Osteocyte (in vitro differentiated cells): ENCODE data around the gene PPP4R2. TPM values are rescaled to one million over a fixed set of nuclear protein-coding genes. Genes with fewer than 3 reads are reported as not detected.

Experiments
- DNase-seq: peaks from one replicate; pipeline ENCODE4 v3.0.0; 2021; ENCODE audit warnings: mixed read lengths; ENCODE audit not compliant: unreplicated experiment; ENCODE audit errors: extremely low spot score
- H3K27ac Mint-ChIP-seq: one replicate; pipeline ENCODE4 v1.8.0; 2021; ENCODE audit warnings: mild to moderate bottlenecking, mixed read lengths; ENCODE audit not compliant: unreplicated experiment
- H3K27me3 Mint-ChIP-seq: one replicate; pipeline ENCODE4 v1.8.0; 2021; ENCODE audit warnings: mixed read lengths; ENCODE audit not compliant: unreplicated experiment
- H3K36me3 Mint-ChIP-seq: one replicate; pipeline ENCODE4 v1.8.0; 2021; ENCODE audit warnings: mixed read lengths; ENCODE audit not compliant: unreplicated experiment
- H3K4me1 Mint-ChIP-seq: one replicate; pipeline ENCODE4 v1.8.0; 2021; ENCODE audit warnings: mixed read lengths; ENCODE audit not compliant: unreplicated experiment
- H3K4me3 Mint-ChIP-seq: one replicate; pipeline ENCODE4 v1.8.0; 2021; ENCODE audit warnings: mild to moderate bottlenecking, moderate library complexity, mixed read lengths; ENCODE audit not compliant: unreplicated experiment
- H3K9me3 Mint-ChIP-seq: one replicate; pipeline ENCODE4 v1.8.0; 2021; ENCODE audit warnings: mixed read lengths; ENCODE audit not compliant: unreplicated experiment
- CTCF ChIP-seq: fragments of 200-600 bp; sonication (generic); IDR thresholded peaks from 2 replicates; pipeline ENCODE4 v1.5.0; 2021; ENCODE audit warnings: antibody characterized with exemption, mild to moderate bottlenecking, moderate library complexity
- total RNA-seq: library from RNA; stranded (reverse); gene quantifications from 2 replicates; pipeline ENCODE4 v1.2.1, GENCODE V29; 2021

PPP4R2 gene
- total RNA-seq, 1 donor from 2014 or later = 61.6 TPM

DNA sequence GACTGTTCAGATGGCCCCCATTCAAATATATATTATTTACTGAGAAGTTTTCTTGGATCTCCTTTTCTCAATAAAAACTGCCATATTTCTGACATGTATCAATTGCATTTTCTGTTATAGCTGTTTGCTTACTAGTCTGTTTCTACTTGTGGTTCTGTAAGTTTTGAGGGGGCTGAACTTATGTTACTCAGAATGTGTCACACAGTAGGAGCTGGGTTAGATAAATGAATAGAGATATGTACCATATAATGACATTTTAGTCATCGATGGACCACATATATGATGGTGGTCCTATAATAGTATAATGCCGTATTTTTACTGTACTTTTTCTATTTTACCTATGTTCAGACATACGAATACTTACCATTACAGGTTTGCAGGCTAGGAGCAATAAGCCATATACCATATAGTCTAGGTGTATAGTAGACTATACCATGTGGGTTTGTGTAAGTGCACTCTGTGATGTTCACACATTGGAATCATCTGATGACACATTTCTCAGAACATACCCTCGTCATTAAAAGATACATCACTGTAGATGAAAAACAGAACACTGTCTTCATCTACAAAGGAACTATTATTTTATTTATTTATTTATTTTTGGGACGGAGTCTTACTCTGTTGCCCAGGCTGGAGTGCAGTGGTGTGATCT is 22.3 kb downstream of the PPP4R2 start:
- no peak overlapping the region for H3K27ac Mint-ChIP-seq
- peaks cover 23% of the 10 kb centered on the region for H3K4me1 Mint-ChIP-seq
- no peak overlapping the region for H3K4me3 Mint-ChIP-seq
- no peaks in the 10 kb centered on the region for H3K9me3 Mint-ChIP-seq
- TF ChIP-seq CTCF = no peak
- peaks cover 10% of the 10 kb centered on the region for H3K36me3 Mint-ChIP-seq
- no peak for DNase-seq
- H3K27me3 Mint-ChIP-seq = no peaks in the 10 kb centered on the region

DNA sequence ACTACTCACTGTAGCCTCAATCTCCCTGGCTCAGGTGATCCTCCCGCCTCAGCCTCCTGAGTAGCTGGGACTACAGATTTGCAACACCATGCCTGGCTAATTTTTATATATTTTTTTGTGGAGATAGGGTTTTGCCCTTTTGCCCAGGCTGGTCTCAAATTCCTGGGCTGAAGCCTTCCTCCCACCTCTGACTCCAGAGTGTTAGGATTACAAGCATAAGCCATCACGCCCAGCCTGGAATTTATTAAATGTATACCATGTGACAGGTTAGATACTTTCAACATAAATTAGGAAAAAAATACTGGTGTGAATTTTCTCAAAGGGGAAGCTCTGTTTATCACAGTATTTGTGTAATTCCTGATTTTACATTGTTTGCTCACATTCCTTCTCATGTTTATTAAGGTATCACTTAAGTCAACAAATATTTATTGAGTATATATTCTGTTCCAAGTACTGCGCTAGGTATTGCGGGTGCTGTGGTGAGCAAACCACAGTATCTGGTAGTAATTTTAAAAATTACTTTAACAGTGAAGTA is 24.8 kb downstream of the PPP4R2 start:
- no peak for DNase-seq
- Mint-ChIP-seq H3K27ac (no peak overlapping the region), H3K9me3 (no peaks in the 10 kb centered on the region), H3K4me3 (no peak overlapping the region), H3K27me3 (no peaks in the 10 kb centered on the region), H3K4me1 (peaks cover 43% of the 10 kb centered on the region), H3K36me3 (peaks cover 8% of the 10 kb centered on the region)
- no peak for TF ChIP-seq CTCF

DNA sequence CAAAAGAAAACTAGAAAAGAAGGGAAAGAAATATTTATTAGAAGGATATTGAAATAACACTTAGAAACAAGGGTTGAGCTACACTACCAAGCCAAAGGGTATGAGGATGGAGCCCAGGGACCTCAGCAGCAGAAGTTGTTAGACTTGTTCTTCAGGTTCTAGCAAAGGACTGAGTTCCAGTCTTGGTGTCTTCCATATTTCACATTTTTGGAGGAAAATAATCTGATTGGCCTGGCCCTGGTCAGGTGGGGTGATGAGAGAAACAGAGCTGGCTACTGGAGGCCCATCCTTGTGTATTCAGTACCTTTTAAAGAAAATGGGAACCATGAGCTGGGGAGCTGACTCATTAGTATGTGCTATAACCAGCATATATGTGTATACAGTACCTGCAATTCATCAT is 28.2 kb downstream of the PPP4R2 start:
- Mint-ChIP-seq H3K27ac (no peak overlapping the region), H3K36me3 (peaks cover 4% of the 10 kb centered on the region), H3K9me3 (no peaks in the 10 kb centered on the region), H3K27me3 (no peaks in the 10 kb centered on the region), H3K4me1 (peaks cover 62% of the 10 kb centered on the region), H3K4me3 (no peak overlapping the region)
- no peak for DNase-seq
- no peak for TF ChIP-seq CTCF

GRCh38 chr3:73026111-73026759 is 29.6 kb downstream of the PPP4R2 start:
- peaks cover 7% of the 10 kb centered on the region for H3K36me3 Mint-ChIP-seq
- TF ChIP-seq CTCF = no peak

GRCh38 chr3:73026760-73027113 is 30.1 kb downstream of the PPP4R2 start:
- Mint-ChIP-seq H3K9me3 (no peaks in the 10 kb centered on the region), H3K4me3 (no peak overlapping the region), H3K27ac (peak overlapping the region; percentile 42), H3K4me1 (peaks cover 58% of the 10 kb centered on the region), H3K27me3 (no peaks in the 10 kb centered on the region), H3K36me3 (peaks cover 7% of the 10 kb centered on the region)
- no peak for TF ChIP-seq CTCF
- DNase-seq = no peak

More at GRCh38 chr3:73026111-73026759, 29.6 kb downstream of the PPP4R2 start:
- H3K27me3 Mint-ChIP-seq = no peaks in the 10 kb centered on the region
- H3K27ac Mint-ChIP-seq = peak overlapping the region; percentile 42
- no peak for DNase-seq
- no peak overlapping the region for H3K4me3 Mint-ChIP-seq
- no peaks in the 10 kb centered on the region for H3K9me3 Mint-ChIP-seq
- H3K4me1 Mint-ChIP-seq = peaks cover 60% of the 10 kb centered on the region
